HepG2 (cell line): ENCODE results near the gene CBR4. TPM values are rescaled to one million over a fixed set of nuclear protein-coding genes. Genes with fewer than 3 reads are reported as not detected.
A peak's percentile ranks its signal among the peaks of the same experiment; 100 is the strongest.

ENCODE experiments used
- DBP ChIP-seq: sonication (generic); formaldehyde crosslinking; IDR thresholded peaks from 2 replicates; pipeline ENCODE4 v1.4.0; 2020; ENCODE audit warnings: missing genetic modification reagents; ENCODE audit errors: not compliant biosample characterization
- GTF2F1 ChIP-seq: fragments of 150-350 bp; IDR thresholded peaks from 2 replicates; pipeline ENCODE4 v1.6.1; 2014; ENCODE audit warnings: low read length
- MEIS2 ChIP-seq: sonication (generic); formaldehyde crosslinking; IDR thresholded peaks from 2 replicates; pipeline ENCODE4 v1.9.0; 2021; ENCODE audit warnings: mild to moderate bottlenecking, missing genetic modification reagents
- MLX ChIP-seq: IDR thresholded peaks from 2 replicates; pipeline ENCODE4 v1.6.1; 2016
- SETDB1 ChIP-seq: sonication (generic); formaldehyde crosslinking; IDR thresholded peaks from 2 replicates; pipeline ENCODE4 v1.5.1; 2020; ENCODE audit warnings: missing genetic modification reagents, mild to moderate bottlenecking, borderline replicate concordance
- ZBTB1 ChIP-seq: sonication (generic); formaldehyde crosslinking; IDR thresholded peaks from 2 replicates; pipeline ENCODE4 v1.4.0; 2020; ENCODE audit warnings: missing genetic modification reagents, borderline replicate concordance
- ZNF17 ChIP-seq: sonication (generic); formaldehyde crosslinking; IDR thresholded peaks from 2 replicates; pipeline ENCODE4 v1.5.0; 2020; ENCODE audit warnings: mild to moderate bottlenecking, missing genetic modification reagents
- ZNF224 ChIP-seq: sonication (generic); formaldehyde crosslinking; IDR thresholded peaks from 2 replicates; pipeline ENCODE4 v1.5.0; 2020; ENCODE audit warnings: mild to moderate bottlenecking, missing genetic modification reagents
- ZNF414 ChIP-seq: sonication (generic); formaldehyde crosslinking; IDR thresholded peaks from 2 replicates; pipeline ENCODE4 v1.5.0; 2020; ENCODE audit warnings: missing genetic modification reagents
- ZNF891 ChIP-seq: sonication (generic); formaldehyde crosslinking; IDR thresholded peaks from 2 replicates; pipeline ENCODE4 v1.5.0; 2020; ENCODE audit warnings: mild to moderate bottlenecking, missing genetic modification reagents
- ZSCAN12 ChIP-seq: sonication (generic); formaldehyde crosslinking; IDR thresholded peaks from 2 replicates; pipeline ENCODE4 v1.9.0; 2021; ENCODE audit warnings: mild to moderate bottlenecking, missing genetic modification reagents
- polyA plus RNA-seq, 8 experiments: library from polyadenylated mRNA; depleted of rRNA in 3 of 8; stranded (reverse) in 7 of 8; unstranded in 1 of 8; fragments of >200 nt; fragmentation: Illumina TruSeq in 4 of 8; extraction: Trizol in 4 of 8; gene quantifications; 2 replicates each; pipeline versions ENCODE4 v1.2.1 to v1.2.3, GENCODE V29; 2011 to 2016; ENCODE audit warnings: low read depth in 4 of 8, missing spikeins in 1 of 8, mixed read lengths in 1 of 8; ENCODE audit not compliant: insufficient read depth in 1 of 8
- total RNA-seq, 5 experiments: library from RNA; depleted of rRNA; stranded (reverse); fragments of >200 nt; fragmentation: Illumina TruSeq; extraction: Trizol; gene quantifications; 2 replicates each; pipeline ENCODE4 v1.2.3, GENCODE V29; 2016; ENCODE audit warnings: low read depth in 1 of 5
- TF ChIP-seq, protein P1 (sequence below): sonication (generic); formaldehyde crosslinking; IDR thresholded peaks from 2 replicates; pipeline ENCODE4 v1.8.0; 2022; ENCODE audit warnings: mild to moderate bottlenecking, missing genetic modification reagents; ENCODE audit not compliant: insufficient replicate concordance
- TF ChIP-seq, protein P2 (sequence below): sonication (generic); formaldehyde crosslinking; IDR thresholded peaks from 2 replicates; pipeline ENCODE4 v1.5.1; 2020; ENCODE audit warnings: mild to moderate bottlenecking, missing genetic modification reagents, moderate library complexity
- TF ChIP-seq, protein P3 (sequence below): sonication (generic); formaldehyde crosslinking; IDR thresholded peaks from 2 replicates; pipeline ENCODE4 v1.4.0; 2020; ENCODE audit warnings: missing genetic modification reagents

CBR4 gene
- total and polyA plus RNA-seq, 2 of the 13 experiments (the other 11 are each of a cell fraction or from before 2014, with no cell fraction given), result 7.3 to 20.7 TPM

GRCh38 chr4:169009286-169010124 is 550 bp downstream of the CBR4 start (continued):
- TF ChIP-seq MLX (CRISPR knock-in tag), result no peak
- no peak for TF ChIP-seq ZBTB1
- TF ChIP-seq MEIS2 (CRISPR knock-in tag), result no peak
- TF ChIP-seq, protein P1, sequence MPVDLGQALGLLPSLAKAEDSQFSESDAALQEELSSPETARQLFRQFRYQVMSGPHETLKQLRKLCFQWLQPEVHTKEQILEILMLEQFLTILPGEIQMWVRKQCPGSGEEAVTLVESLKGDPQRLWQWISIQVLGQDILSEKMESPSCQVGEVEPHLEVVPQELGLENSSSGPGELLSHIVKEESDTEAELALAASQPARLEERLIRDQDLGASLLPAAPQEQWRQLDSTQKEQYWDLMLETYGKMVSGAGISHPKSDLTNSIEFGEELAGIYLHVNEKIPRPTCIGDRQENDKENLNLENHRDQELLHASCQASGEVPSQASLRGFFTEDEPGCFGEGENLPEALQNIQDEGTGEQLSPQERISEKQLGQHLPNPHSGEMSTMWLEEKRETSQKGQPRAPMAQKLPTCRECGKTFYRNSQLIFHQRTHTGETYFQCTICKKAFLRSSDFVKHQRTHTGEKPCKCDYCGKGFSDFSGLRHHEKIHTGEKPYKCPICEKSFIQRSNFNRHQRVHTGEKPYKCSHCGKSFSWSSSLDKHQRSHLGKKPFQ (CRISPR knock-in tag), result peak; percentile 60
- TF ChIP-seq ZSCAN12 (CRISPR knock-in tag), result no peak
- TF ChIP-seq SETDB1 (CRISPR knock-in tag), result no peak
- no peak for TF ChIP-seq DBP (CRISPR knock-in tag)
- TF ChIP-seq ZNF414 (CRISPR knock-in tag), result 0 out of 2 replicates have a peak, but pooled peaks have one; percentile 22
- TF ChIP-seq ZNF17 (CRISPR knock-in tag), result no peak
- 0 out of 2 replicates have a peak, but pooled peaks have one; percentile 20 for TF ChIP-seq ZNF224 (CRISPR knock-in tag)
- TF ChIP-seq, protein P2, sequence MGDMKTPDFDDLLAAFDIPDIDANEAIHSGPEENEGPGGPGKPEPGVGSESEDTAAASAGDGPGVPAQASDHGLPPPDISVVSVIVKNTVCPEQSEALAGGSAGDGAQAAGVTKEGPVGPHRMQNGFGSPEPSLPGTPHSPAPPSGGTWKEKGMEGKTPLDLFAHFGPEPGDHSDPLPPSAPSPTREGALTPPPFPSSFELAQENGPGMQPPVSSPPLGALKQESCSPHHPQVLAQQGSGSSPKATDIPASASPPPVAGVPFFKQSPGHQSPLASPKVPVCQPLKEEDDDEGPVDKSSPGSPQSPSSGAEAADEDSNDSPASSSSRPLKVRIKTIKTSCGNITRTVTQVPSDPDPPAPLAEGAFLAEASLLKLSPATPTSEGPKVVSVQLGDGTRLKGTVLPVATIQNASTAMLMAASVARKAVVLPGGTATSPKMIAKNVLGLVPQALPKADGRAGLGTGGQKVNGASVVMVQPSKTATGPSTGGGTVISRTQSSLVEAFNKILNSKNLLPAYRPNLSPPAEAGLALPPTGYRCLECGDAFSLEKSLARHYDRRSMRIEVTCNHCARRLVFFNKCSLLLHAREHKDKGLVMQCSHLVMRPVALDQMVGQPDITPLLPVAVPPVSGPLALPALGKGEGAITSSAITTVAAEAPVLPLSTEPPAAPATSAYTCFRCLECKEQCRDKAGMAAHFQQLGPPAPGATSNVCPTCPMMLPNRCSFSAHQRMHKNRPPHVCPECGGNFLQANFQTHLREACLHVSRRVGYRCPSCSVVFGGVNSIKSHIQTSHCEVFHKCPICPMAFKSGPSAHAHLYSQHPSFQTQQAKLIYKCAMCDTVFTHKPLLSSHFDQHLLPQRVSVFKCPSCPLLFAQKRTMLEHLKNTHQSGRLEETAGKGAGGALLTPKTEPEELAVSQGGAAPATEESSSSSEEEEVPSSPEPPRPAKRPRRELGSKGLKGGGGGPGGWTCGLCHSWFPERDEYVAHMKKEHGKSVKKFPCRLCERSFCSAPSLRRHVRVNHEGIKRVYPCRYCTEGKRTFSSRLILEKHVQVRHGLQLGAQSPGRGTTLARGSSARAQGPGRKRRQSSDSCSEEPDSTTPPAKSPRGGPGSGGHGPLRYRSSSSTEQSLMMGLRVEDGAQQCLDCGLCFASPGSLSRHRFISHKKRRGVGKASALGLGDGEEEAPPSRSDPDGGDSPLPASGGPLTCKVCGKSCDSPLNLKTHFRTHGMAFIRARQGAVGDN (CRISPR knock-in tag), result peak; percentile 88
- TF ChIP-seq, protein P3, sequence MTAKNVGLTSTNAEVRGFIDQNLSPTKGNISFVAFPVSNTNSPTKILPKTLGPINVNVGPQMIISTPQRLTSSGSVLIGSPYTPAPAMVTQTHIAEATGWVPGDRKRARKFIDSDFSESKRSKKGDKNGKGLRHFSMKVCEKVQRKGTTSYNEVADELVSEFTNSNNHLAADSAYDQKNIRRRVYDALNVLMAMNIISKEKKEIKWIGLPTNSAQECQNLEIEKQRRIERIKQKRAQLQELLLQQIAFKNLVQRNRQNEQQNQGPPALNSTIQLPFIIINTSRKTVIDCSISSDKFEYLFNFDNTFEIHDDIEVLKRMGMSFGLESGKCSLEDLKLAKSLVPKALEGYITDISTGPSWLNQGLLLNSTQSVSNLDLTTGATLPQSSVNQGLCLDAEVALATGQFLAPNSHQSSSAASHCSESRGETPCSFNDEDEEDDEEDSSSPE (CRISPR knock-in tag), result no peak; the same call in 1 of the 2 replicates
- peak; percentile 78; the same call in 1 of the 2 replicates for TF ChIP-seq ZNF891 (CRISPR knock-in tag)
- TF ChIP-seq GTF2F1, result no peak
